Transverse colon (tissue), 4 donors: ENCODE data around the gene NAA38.

Source experiments
- CTCF ChIP-seq, 5 experiments: fragments of 200-600 bp in 3 of 5; fragments of 450-650 bp in 2 of 5; sonication (generic) in 3 of 5; IDR thresholded peaks; 1 replicate in 2 of 5; 2 replicates in 3 of 5; pipeline ENCODE4 v1.5.1; 2016 to 2017; ENCODE audit warnings: antibody characterized with exemption in 5 of 5, inconsistent platforms in 3 of 5, mild to moderate bottlenecking in 2 of 5, moderate library complexity in 1 of 5
- EP300 ChIP-seq: sonication (generic); formaldehyde crosslinking; IDR thresholded peaks from one replicate; pipeline ENCODE4 v1.6.1; 2017; ENCODE audit warnings: antibody characterized with exemption, low read depth
- POLR2A ChIP-seq: fragments of 450-650 bp; IDR thresholded peaks from one replicate; pipeline ENCODE4 v1.6.1; 2016; ENCODE audit warnings: antibody characterized with exemption, mild to moderate bottlenecking, moderate library complexity
- POLR2AphosphoS5 ChIP-seq, 3 donors: sonication (generic); formaldehyde crosslinking; IDR thresholded peaks; one replicate each; pipeline ENCODE4 v1.6.1; 2016; ENCODE audit warnings: antibody characterized with exemption in 3 of 3

- TF ChIP-seq CTCF (IDR thresholded peaks at IDR 0.05), result no peak
- no peak for TF ChIP-seq POLR2A
- no peak for TF ChIP-seq POLR2AphosphoS5 (IDR thresholded peaks at IDR 0.05)
- no peak for TF ChIP-seq EP300
Measured at GRCh38 chr17:7838090-7839075, 19.0 kb downstream of the NAA38 start.
